Mesenteric fat pad (tissue), 1 donor: ENCODE results near the gene SPATA2. TPM values are rescaled to one million over a fixed set of nuclear protein-coding genes. Genes with fewer than 3 reads are reported as not detected.

Experiments
- DNase-seq: peaks from one replicate; pipeline ENCODE4 v3.0.0-alpha.2; 2020; ENCODE audit warnings: low spot score
- total RNA-seq: library from RNA; stranded (reverse); fragmentation: NEBNext Ultra II Directional; extraction: Animal tissue kit (Norgen Biotek cat#: 25700); gene quantifications from one replicate; pipeline ENCODE4 v1.2.1, GENCODE V29; 2021
- donor health status: DM: yes; HTN: yes; CAD: no.

The SPATA2 gene
- total RNA-seq, 1 donor from 2014 or later, result 4.9 TPM

GRCh38 chr20:49935746-49936152, 20.4 kb upstream of the SPATA2 start:
- no peak for DNase-seq

DNA sequence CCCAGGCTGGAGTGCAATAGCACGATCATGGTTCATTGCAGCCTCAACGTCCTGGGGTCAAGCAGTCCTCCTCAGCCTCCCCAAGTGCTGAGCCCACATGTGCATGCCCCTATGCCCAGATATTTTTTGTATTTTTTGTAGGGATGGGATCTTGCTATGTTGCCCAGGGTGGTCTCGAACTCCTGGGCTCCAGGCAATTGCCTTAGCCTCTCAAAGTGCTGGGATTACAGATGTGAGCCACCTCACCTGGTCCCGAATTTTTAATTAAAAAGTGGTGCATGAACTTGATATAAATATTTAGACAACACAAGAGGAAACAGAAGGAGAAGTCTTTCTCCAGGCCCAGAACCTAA, 13.8 kb upstream of the SPATA2 start:
- DNase-seq, result peak; percentile 9

DNA sequence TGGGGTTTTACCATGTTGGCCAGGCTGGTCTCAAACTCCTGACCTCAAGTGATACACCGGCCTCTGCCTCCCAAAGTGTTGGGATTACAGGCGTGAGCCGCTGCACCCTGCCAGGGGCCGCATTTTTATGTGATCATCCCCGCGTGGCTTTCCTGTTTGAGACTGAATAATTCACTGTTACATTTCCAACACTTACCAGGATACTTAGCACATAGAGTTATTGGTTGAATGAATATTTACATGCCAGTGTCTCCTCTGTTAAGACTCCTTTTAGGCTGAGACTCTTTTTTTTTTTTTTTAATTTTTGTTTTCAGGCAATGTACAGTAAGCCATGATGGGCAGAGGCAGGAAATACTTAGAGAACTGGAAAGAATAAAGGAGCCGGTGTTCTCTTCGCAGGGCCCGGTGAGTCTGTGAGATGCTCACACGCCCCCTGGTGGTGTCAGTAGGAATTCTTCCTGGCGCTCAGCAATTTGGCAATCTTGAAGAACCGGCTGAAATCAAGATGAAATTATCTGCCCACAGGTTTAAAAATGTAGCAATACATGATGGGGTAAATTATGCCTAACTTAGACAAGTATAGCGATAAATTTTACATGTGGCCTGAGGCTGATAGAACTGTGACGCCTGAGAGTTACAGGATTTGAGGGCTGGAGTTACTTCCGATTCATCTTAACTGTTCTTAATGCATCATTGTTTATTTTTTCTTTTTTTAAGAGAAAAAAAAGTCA, 13.2 kb upstream of the SPATA2 start:
- DNase-seq, result peak; percentile 86

- no peak for DNase-seq
These were observed 10.6 kb upstream of the SPATA2 start for GRCh38 chr20:49925901-49926454.

DNA sequence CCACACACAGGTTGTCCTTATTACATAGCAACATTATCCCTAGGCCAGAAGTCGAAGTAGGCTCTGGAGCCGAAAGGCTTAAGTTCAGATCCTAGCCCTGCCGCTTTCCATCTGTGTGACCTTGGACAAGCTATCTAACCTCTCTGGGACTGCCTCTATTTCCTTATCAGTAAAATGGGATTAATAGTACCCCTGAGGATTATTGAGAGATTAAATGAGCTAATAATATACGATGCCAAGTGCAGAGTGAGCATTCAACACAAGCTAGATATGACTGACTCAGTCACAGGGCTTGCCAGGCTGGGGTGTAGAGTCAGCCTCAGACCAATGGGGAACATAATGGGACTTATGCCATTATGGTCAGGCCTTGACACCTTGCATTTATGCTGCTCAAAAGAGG, 8.9 kb upstream of the SPATA2 start:
- DNase-seq, result no peak

GRCh38 chr20:49919461-49919860, 4.1 kb upstream of the SPATA2 start:
- DNase-seq, result no peak

GRCh38 chr20:49919009-49919408, 3.7 kb upstream of the SPATA2 start:
- DNase-seq, result no peak

GRCh38 chr20:49918446-49918845, 3.1 kb upstream of the SPATA2 start:
- DNase-seq, result no peak

DNA sequence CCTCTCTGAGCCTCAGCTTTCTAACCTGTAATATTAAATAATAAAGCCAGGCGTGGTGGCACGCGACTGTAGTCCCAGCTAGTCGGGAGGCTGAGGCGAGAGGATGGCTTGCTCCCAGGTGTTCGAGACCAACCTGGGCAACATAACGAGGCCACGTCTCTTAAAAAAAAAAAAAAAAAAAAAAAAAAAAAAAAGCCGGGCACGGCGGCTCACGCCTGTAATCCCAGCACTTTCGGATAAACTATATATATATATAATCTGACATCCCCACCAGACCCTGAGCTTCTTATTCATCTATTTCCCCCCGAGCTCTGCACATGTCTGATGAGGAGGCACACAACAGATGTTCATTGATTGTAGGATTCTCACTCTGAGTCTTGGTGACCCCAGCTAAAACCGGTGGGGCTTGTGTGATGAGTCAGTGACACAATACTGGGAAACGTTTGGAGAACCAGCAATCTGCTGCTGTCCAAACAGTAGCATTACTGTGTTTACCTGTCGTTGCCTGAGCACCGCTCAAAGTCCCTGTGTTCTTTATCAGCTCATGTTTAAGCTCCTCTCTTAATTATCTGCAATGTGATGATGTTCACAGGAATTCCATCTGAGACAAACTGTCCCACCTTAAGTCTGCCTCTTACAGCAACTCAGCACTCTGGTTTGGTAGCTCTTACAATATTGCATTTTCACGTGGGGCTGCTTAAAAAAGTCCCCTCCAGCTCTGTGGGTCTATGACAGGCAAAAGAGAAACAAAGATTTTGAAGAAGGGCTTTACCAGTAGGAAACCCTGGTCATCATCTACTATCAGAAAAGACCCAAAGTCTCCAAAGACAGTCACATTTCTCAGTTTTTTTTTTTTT, 1.0 kb upstream of the SPATA2 start:
- no peak for DNase-seq

DNA sequence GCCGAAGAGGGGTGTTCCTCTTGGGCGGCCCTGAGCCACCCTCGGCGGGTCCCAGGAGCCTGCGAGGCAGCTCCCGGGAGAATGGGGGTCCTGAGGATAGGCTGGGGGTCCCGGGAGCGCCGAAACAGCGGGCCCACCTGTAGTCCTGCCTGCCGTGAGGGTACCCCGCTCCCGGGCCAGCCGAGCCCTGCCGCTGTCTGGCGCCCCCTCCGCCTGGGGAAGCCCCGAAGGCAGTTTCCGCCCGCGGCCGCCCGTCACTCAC, 280 bp downstream of the SPATA2 start:
- no peak for DNase-seq

DNA sequence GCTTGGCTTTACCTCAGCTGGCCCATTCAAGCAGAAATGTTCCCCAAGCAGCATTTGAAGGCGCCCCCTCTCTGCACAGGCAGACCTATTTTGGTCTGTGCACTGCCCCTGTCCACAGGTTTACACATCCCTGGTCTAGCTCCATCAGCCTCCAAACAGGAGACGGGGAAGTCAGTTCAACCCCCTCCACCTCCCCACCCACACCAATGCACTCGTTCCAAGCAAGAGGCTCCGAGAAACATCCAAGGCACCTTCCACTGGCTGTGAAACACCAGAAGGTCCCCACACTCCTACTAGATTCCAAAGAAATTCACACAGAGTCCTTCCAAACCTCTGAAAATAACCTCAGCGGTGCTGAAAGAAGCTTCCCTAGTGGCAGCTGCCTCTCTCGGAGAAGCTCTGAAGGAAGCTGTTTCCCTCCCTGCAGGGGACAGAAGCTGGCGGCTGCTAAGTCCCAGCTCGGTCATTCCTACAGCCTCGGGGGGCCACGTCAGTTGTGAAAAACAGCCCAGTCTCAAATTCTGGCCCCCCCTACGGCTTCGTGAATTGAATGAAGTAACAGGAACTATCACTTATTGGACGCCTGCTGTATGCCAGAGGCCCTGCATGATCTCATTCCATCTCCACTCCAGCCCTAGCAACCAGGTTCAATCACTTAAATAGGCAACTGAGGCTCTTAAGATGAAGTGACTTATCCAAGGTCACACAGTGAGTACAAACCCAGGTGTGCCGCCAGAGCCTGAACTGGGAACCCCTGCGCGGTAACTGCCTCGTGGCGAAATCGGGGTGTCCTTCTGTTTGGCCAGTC, 815 bp downstream of the SPATA2 start:
- DNase-seq, result no peak

GRCh38 chr20:49913399-49914047, 1.8 kb downstream of the SPATA2 start:
- no peak for DNase-seq

DNA sequence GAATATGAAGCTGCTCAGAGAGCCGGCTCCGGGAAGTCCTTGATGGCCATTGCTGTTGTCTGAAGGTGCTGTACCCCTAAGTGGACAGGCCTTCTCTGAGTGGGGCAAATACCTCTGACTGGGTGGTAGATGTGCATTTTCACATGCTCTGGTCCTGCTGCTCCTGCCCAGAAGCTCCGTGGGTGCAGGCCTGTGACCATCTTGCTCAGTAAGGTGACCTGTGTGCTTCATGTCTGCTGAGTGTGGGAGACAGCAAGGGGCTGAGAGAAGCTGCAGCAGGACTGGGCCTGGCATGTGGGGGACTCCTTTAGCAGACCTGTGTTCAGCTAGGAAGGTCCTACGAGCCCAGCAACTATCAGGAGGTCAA, 5.0 kb downstream of the SPATA2 start:
- DNase-seq, result no peak

- no peak for DNase-seq
These were observed 5.6 kb downstream of the SPATA2 start for GRCh38 chr20:49909499-49910339.

- DNase-seq, result no peak
These were observed 7.1 kb downstream of the SPATA2 start for GRCh38 chr20:49908258-49908565.

DNA sequence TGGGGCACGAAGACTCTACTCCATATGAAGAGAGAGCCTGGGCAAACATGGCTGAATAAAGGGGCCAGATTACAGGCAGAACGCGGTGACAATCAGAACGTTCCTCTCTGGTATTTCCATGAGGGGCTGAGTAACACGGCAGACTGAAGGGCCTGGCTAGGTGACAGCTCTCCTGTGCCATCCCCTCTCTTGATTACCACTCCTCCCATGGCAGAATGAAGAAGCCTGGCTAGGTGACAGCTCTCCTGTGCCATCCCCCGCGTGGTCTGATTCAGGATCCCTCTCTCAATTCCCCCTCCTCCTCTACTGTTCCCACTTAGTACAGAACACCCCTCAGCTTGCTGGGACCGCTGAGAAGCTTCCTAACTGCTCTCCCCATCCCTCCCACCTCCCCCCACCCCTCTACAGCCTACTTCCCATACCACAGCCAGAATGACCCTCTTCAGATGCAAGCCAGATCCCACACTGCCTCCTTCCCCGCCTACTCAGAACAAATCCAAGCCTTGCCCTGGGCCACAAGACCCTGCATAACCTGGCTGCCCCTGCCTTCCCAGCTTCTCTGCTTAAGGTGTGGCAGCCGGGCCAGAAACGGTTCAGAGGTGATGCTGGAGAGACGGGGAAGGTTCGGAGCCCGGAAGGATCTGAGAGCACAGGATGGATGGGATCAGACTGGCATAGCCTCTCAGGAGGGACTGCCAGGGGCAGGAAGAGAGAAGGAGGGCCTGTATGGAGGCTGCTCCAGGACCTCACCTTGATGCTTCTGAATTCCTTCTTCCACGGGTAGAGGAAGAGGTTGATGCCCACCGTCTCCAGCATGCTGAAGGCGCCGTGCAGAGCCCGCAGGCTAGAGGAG, 7.7 kb downstream of the SPATA2 start:
- DNase-seq, result no peak

DNA sequence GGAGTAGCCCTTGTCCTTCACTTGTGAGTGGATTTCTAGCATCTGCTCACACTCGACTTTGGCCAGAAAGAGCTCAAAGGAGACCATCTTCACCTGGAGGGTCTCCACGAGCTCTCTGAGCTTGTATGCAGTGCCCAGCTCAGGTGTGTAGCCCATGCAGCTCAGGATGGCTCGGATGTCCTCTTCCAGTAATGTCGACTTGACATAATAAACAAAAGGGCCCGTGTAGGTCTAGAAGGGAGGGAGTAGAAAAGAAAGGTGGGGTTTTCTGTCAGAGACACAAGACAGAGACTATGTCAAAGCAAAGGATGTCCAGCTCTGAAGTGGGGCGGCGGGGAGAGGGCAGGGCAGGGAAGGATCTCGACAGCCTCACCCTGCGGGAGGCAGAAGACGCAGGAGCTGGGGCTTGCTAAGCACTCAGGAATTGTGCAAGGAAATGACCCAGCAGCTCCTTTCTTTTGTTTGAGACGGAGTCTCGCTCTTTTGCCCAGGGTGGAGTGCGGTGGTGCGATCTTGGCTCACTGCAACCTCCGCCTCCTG, 8.6 kb downstream of the SPATA2 start:
- no peak for DNase-seq

- peak; percentile 87 for DNase-seq
These were observed 9.2 kb downstream of the SPATA2 start for GRCh38 chr20:49906101-49906604.

DNA sequence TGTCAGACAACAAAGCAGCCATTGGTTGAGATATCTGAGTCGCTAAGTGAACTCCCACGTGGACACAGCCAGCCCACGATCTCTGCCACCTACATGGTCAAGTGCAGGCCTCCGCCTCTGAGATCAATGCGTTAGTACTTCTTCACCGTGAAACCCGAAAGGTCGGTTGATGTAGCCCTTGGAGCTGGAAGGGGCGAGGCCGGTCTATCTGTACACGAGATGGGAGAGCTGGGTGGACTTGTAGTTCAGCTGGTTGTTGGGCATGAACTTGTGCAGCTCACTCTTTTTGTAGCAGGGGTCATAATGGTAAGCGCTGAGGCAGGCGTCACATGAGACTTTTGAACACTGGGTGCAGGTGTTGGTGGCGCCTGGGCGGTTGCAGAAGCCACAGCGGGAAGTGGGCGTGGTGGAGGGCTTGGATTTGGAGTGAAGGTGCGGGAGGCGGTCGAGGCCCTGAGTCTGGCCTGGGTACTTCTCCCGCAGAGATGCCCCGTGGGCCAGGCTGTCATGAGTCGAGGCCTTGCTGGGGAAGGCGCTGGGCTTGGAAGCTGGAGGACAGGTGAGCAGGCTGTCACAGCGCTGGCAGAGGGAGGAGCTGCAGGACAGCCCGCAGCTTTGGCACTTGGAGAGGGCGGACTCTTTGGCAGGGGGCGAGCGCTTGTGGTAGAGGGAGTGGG, 9.8 kb downstream of the SPATA2 start:
- DNase-seq, result peak; percentile 68
